Fibroblast of the conjunctiva (primary cell): ENCODE results near the gene MOV10L1.

ENCODE experiments used
- DNase-seq: peaks from one replicate; pipeline ENCODE4 v3.0.0-alpha.2; 2010; ENCODE audit warnings: low read depth

MOV10L1 gene

DNA sequence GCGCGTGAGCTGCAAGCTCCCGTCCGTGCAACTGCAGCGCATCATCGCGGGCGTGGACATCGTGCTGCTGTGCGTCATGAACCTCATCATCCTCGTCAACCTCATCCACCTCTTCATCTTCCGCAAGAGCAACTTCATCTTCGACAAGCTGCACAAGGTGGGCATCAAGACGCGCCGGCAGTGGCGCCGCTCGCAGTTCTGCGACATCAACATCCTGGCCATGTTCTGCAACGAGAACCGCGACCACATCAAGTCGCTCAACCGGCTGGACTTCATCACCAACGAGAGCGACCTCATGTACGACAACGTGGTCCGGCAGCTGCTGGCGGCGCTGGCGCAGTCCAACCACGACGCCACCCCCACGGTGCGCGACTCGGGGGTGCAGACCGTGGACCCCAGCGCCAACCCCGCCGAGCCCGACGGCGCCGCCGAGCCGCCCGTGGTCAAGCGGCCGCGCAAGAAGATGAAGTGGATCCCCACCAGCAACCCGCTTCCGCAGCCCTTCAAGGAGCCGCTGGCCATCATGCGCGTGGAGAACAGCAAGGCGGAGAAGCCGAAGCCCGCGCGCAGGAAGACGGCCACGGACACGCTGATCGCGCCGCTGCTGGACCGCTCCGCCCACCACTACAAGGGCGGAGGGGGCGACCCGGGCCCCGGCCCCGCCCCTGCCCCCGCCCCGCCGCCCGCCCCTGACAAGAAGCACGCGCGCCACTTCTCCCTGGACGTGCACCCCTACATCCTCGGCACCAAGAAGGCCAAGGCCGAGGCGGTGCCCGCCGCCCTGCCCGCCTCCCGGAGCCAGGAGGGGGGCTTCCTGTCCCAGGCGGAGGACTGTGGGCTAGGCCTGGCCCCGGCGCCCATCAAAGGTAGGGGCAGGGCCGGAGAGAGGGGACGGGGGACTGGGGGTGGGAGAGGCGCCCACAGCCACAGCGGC lies 88.0 kb downstream of the MOV10L1 start:
- DNase-seq, result no peak

DNA sequence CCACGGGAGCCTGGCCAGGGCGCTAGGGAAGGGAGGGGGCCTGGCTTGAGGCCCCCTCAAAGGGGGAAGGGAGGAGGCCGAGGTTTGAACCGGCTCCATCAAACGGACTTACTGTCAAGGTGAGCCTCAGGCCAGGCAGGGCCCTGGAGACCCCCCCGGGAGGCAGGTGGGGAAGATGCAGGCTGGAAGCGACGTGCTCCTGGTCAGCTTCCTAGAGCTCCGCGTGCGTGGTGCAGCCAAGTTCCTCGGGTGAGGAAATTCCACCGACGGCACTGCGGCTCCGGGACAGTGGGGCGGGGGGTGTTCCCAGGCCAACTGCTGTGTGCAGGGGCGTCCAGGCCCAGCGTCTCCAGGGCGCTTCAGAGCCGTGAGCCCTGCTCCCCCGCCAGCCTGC lies 88.7 kb downstream of the MOV10L1 start:
- DNase-seq, result no peak

DNA sequence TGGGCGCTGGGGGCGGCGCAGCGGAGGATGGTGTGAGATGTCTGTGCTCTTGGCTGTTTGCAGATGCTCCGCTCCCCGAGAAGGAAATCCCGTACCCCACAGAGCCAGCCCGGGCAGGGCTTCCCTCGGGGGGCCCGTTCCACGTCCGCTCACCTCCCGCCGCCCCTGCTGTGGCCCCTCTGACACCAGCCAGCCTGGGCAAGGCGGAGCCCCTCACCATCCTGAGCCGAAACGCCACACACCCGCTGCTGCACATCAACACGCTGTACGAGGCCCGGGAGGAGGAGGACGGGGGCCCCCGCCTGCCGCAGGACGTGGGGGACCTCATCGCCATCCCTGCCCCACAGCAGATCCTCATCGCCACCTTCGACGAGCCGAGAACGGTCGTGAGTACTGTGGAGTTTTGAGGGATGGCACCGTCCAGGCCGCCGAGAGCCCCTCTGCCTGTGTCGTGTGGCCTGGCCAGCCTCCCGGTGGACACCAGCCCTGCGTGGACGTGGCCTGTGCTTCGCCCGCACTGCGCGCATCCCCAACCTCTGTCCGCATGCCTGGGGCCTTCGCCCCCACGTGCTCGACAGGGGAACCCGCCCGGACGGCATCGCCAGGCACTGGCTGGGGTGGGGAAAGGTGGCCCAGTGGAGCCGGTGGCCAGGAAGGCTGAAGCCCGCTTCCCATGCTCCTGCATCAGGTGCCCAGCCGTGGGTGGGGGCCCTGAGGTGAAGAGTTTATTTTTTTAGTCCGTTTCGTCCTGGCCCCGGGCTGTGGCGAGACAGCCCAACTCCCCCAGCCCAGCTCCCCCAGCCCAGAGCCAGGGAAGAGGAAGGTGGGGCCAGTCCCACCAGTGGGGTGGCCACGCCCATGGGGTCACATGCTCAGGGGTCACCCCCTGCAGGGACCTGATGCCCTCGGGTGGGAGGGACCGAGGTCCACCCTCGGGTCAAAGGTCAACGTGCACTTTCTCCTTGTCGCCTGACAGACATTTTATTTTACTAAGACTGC lies 89.4 kb downstream of the MOV10L1 start:
- DNase-seq, result no peak

DNA sequence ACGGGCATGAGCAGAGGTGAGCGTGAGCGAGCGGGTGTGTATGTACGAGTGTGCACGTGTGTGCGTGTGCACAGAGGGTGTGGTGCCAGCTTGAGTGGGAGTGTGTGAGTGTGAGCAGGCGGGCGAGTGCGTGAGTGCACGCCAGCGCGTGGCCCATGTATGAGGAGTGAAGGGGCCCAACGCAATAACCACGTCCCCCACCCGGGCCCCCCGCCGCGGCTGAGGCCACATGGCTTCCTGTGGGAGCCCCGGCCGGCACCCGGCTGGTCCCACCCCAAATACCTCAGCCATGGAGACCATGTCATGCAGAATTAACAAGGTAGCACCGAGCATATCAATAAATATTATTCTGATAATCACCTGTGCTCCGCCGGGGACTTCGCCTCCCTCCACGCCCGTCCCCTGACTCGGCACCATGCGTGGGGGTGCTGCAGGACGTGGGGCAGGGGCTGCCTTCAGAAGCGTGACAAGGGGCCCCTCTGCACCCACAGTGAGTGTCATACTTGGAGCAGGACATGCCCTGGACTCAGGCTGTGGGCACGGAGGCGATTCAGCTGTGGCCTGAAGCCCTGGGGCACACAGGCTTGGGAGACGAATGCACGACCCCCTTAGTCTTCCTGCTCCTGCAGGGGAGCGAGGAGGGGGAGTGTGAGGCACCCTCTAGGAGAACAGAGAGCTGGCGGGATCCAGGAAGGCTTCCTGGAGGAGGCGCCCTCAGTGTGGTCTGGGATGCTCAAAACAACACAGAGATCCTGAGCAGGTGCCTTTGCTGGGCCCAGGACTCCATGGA lies 90.3 kb downstream of the MOV10L1 start:
- no peak for DNase-seq

DNA sequence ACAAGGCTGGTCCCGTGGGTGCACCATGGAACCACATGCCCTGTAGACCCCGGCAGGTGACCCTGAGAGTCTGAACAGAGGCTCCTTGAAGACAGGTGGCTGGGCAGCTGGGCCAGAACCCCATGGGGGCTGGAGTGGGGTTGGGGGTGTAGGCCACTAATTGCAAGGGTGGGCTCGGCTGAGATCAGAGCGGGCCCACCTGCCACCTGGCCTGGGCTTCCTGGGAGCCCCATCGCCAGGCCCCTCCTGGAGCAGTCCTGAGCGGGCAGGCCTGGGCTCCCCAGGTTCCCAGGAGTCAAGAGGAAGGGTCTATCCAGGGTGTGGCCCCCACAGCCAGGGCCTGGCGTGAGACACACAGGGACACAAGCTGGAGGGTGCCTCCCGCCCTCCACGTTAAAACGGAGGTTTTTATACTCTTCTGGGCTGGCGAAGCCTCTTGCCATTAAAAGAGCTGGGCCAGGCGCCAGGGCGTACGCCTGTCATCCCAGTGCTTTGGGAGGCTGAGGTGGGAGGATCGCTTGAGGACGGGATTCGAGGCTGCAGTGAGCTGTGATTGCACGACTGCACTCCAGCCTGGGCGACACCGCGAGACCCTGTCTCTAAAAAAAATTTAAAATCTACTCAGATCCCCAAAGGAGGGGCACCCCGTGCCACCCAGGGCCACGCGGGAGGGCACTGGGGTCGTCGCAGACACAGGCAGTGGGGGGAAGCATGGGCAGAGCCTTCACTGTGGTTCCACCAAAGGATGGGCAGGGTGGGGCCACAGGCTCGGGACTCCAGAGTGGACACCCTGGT lies 91.1 kb downstream of the MOV10L1 start:
- no peak for DNase-seq

DNA sequence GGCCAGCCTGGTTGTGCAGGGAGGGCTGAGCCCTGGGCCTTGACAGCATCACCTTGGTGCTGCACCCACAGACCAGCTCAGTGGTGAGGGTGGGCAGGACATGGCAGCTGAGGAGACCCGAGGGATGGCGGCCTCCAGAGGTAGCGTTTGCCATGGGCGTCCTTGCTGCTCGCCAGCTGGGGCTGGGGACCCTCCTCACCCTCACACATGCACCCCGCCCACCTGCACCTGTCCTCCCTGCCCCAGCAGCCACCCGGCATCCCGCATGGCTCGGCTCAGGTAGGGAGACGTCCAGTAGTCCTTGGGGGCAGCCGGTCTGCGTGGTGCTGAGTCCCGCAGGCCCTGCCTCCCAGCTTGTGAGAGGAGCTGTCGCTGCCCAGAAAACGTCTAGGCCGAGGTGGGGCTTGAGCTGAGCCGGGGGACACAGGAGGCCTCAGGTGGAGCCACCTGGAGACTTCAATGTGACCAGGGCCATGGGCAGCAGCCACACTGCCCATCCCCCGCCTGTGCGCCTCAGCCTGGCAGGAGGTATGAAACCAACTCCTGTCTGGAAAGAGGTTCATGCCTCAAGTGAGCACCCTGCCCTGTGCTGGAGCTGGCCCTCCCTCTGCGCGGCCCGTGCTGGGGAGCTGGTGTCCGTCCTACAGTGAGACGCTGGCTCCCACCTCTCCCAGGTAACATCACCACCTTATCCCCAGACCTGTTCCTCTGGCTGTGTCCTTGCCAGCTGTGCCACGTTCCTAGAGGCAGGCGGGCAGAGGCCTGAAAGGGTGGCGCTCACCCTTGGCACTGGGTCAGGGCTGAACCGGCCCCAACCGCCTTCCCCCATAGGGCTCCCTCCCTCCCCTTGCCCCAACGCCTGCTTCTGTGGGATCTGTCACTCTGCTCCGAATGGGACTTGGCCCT lies 92.6 kb downstream of the MOV10L1 start:
- no peak for DNase-seq

DNA sequence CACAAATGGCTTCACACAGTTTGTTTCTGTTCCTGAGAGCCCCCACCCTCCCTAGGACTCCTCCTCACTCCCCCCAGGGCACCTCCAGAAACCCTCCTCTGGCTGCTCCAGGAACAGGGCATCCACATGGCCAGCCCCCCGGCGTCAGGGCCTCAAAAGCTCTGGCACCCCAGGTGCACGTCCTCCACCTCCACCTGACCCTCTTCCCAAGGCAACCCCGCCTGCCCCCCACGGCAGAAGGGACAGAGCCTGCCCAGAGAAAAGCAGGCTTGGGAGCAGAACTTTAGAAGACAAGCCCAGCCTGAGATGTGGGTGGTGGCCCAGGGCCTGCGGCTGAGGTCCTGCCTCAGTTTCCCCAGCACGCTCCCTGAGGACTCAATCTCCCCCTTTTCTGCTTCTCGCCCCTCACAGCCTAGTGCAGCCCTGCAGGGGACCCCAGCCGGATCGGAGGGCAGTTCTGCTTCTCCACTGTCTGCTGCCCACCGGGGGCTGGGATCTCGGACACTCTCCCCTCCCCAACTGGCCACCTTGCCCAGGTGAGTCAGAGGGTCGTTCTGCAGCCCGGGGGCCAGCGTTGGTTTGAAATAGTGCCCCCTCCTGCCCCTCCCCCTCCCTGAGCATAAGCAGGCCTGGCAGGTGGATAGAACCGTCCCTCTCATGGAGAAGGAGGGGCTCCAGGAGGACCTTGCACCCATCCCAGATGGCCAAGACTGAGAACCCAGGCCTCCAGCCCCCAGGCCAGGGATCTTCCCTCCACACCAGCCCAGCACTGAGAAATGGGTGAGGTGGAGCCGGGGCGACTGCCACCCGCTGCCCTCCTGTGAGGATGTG lies 93.5 kb downstream of the MOV10L1 start:
- DNase-seq, result no peak

DNA sequence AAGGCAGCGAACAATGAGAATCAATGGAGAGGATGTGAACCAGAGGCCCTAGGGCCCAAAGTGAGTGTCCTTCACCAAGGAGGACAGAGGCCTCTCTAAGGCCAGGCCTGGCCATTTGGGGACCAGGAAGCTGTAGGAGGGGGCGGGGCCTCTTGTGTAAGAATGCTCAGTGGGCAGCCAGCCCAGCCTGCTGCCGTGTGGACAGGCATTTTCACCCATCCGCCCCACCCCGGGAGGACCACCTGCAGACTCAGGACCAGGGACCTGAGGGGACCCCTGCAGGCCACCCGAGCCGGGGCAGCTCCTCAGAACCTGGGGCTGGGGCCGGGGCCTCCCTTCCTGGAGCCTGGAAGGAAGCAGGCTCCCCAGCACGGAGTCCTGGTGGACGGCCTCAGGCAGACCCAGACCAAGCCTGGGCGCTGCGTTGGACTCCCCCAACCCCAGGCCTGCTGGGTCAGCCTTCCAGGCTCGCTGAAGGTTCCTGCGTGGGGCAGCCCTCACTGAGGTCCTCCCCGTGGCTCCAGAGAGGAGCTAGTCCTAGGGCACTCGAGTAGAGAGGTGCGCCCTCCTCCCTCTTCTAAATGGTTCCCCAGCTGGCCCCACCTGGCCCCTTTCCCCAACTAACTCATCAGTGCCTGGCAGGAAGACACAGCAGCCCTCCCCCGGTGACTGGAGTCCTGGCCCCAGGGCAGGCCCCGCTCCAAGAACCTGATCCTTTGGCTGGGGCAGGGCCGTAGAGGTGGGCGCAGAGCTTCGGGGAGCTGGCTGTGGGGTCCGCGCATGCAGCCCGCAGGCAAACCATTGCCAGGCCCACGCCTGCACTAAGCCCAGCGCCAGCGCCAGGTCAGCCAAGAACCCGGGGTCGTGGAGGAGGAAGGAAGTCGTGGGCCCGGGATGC lies 94.4 kb downstream of the MOV10L1 start:
- peak; percentile 35 for DNase-seq

DNA sequence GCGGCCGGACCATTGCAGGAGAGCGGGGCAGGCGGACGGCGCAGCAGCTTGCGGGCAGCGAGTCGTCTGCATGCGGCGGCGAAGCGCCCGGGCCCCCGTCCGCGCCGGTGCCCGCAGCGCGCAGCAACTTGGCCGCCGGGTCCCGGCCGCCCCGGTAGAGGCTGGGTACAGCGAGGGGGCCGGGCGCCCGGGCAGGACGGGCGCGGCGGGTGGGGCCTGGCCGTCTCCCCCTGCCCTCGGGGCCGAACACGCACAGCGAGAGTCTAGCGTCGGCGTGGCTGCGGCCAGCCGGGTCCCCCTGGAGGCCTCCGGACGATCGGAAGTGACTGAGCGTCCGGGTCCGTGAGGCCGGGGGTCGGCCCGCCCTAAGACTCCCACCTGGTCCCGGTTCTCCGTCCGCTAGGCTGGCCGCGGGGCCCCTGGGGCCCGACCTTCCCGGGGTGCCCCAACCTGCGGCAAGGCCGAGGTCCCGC lies 95.1 kb downstream of the MOV10L1 start:
- DNase-seq, result no peak

DNA sequence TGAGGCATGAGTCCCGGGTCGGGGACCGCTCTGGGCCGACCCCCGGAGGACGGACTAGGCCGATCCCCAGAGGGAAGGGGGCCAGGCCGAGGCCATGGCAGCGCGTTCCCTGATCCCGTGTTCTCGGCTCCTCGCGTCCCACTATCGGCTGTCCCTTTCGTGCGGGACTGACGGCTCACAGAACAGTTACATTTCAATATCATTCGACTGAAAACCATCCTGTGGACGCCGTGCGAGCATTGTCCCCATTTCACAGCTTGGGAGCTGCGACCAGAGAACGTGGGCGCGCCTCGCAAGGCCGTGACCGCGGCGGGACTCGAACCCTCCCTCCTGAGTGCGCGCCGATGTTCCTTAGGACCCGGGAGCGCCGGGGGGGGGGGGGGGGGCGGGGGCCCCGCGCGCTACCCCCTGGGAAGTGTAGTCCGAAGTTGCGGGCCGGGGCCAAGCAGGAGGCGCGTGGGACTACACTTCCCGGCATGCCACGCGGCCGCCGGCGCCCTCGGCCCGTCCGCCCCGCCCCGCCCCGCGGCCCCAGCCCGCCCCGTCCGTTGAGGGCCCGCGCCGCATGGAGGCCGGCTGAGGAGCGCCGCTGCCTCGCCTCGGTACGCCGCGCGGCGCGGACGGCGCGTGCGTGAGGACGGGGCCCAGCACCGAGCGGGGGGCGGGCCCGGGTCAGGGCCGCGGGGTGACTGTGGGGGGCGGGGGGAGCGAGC lies 95.7 kb downstream of the MOV10L1 start, which contains the start of gene TRABD:
Gene TRABD, plus strand, starts transcription at position 539 of the 713 bp plus-strand sequence. CDS start 7,148 bp downstream, outside the sequence.
- DNase-seq, result peak; percentile 67

DNA sequence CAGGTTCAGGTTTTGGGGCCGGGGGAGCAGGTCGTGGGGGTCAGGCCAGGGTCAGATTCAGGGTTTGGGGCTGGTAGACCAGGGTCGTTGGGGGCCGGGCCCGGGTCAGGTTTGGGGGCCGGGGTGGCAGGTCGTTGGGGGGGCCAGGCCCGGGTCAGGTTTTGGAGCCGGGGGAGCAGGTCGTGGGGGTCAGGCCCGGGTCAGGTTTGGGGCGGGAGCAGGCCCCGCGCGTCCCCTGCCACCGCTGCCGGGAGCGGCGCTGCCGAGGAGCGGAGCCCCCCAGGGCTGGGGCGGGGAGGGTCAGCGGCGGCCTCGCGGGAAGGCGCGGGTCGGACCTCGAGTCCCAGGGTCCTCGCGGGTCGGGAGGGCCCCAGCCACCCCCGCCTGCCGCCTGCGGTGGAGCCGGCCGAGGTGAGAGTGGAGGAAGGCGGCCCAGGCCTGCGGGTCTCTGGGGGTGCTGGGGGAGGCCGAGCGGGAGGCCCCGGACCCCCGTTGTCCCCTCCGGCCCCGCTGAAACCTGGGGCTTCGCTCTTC lies 96.4 kb downstream of the MOV10L1 start:
- DNase-seq, result no peak

DNA sequence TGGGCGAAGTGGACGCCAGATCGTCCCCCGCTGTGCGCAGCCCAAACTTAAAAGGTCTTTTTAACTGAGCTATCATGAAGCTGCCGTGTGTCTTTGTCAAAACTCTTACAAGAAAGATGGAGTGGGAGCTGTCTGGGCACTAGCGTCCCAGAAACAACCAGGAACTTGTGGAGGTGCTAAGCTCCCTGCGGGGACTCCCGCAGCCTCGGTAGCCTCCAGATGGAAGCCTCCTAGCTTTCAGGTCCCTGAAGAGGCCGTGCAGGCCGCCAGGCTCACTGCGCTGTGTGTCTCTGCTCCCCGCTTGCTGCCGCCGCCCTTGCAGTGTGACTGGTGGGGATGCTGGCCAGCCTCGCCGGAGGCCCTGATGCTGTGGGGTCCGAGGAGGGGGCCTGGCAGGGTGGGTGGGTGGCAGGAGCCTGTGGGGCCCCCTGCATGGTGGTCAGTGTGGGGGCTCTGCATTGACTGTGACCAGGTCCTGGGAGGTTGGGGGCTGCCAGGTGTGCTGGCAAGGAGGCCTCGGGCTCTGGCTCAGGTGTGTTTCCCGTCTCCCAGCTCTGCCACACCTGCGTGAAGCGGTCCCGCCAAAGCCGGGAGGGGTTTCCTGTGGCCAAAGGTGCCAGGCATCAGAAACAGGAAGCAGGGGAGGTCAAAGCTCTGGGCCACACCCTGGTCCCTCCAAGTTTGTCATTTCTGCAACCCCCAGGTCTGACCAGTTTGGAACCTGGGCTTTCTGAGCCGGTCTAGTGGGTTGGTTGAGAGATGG lies 97.1 kb downstream of the MOV10L1 start:
- no peak for DNase-seq

DNA sequence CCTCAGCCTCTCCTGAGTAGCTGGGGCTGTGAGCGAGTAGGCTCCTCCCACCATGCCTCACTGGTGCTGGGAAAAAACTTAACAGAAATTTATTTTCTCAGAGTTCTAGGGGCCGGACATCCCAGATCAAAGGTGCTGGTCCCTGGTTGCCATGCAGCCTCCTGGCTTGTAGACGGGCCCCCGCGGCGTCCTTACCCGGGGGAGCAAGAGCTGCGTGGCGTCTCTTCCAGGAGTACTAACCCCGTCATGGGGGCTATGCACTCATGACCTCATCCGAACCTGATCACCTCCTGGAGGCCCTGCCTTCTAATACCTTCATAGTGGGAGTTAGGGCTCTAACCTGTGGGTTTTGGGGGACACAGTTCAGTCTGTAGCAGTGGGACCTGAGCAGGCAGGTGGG lies 98.5 kb downstream of the MOV10L1 start:
- DNase-seq, result no peak

DNA sequence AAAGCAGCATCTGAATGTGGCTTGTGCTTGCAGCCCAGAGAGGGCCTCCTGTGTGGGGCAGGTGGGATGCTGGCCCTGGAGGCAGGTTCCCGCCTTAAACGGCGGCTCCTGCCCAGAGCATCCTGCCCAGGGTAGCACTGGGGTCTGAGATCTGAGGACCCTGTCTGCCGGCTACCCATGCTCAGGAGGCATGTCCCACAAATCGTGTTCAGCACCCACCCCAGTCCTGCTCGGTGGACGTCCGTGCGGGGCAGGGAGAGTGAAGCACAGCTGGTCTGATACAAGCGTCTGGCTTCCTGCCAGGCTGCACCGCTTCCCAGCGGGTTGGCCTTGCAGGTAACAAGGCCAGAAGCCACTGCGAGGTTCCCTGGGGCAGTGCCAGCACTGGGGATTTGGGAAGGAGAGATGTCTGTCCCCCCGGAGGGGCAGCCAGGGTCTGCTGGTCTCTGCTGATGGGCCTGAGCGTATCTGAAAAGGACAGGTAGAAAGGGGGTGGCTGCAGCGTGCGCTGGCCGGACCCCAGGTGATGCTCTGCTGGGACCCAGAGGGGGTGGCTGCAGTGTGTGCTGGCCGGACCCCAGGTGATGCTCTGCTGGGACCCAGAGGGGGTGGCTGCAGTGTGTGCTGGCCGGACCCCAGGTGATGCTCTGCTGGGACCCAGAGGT lies 99.5 kb downstream of the MOV10L1 start:
- DNase-seq, result no peak

DNA sequence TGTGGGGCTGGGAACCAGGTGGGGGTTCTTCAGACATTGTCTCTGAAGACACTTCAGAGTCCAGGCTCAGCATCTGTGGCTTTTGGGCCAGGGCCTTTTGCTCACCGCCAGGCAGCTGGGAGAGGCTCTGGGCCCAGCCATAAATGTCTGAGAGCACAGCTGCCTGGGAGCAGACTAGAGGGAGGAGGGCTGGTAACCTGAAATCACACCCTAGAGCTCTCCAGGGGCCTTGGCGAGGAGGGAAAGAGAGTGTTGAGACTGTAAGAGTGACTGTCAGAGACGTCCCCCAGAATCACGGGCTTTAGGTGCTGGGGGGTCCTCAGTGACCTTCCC lies 100.0 kb downstream of the MOV10L1 start:
- no peak for DNase-seq
